ENCODE data around the gene TBC1D22A. TPM values are rescaled to one million over a fixed set of nuclear protein-coding genes. Genes with fewer than 3 reads are reported as not detected.

The TBC1D22A gene
- total and polyA plus RNA-seq, 9 of the 15 experiments (the other 6 are each of a cell fraction or from before 2014, with no cell fraction given): 0.20 to 11.5 (median 5.2) TPM

- H3K79me2 ChIP-seq (ENCODE audit: control insufficient read depth, insufficient read depth, low read length): no peaks in the 10 kb centered on the region
- WGBS (ENCODE audit: insufficient coverage, low coverage, missing lambda C conversion rate): 74% methylated on average over 6 of the region's 9 CpGs
- no peaks in the 10 kb centered on the region for H3K9me3 ChIP-seq (replicated peaks; ENCODE audit: control insufficient read depth, insufficient read depth, low read depth, low read length)
- intact Hi-C loops (cut with micrococcal nuclease): no loop called here
- CTCF ChIA-PET (ENCODE audit: low intra/inter-chr PET ratio): no interaction called here
- H3K36me3 ChIP-seq (ENCODE audit: control insufficient read depth, insufficient read depth, low read length): no peaks in the 10 kb centered on the region
- no peak overlapping the region for H3K4me3 ChIP-seq
- DNase-seq (ENCODE audit: extremely low read depth in 1 of 4, low spot score in 3 of 4) (no peak), ATAC-seq (no peak), FAIRE-seq (no peak)
- no peaks in the 10 kb centered on the region for H4K20me1 ChIP-seq (replicated peaks; ENCODE audit: control insufficient read depth, insufficient read depth, low read length)
- H2AFZ ChIP-seq (ENCODE audit: low read depth, low read length): no peak overlapping the region
- H3K4me2 ChIP-seq (ENCODE audit: insufficient read depth, low read length): no peak overlapping the region
- no peaks in the 10 kb centered on the region for H3K9me1 ChIP-seq (ENCODE audit: control insufficient read depth, insufficient read depth, low read length)
- H3K9ac ChIP-seq (ENCODE audit: insufficient read depth in 1 of 2, low read depth in 2 of 2, low read length in 2 of 2): no peak overlapping the region
- BruUV-seq (replicated peaks): no TSS peak
- TF ChIP-seq TFE3 (CRISPR knock-in tag; IDR thresholded peaks at IDR 0.05) (no peak), ELF2 (CRISPR knock-in tag; IDR thresholded peaks at IDR 0.05) (no peak)
- H3K4me1 ChIP-seq (replicated peaks in 1 of 2; ENCODE audit: control insufficient read depth in 2 of 2, insufficient read depth in 2 of 2, low read length in 2 of 2): peaks cover 0 to 6% of the 10 kb centered on the region in 2 experiments; a peak in 3 of 5 replicates
- POLR2A ChIA-PET: interaction anchor here (0.6 kb wide), 2 partner anchors 89 to 282 kb away, joined by 3 to 4 read pairs; partner anchors contain the start of gene TBC1D22A
- H3K27me3 ChIP-seq (ENCODE audit: control insufficient read depth in 2 of 2, insufficient read depth in 2 of 2, low read length in 2 of 2): no peaks in the 10 kb centered on the region
- no peak overlapping the region for H3K27ac ChIP-seq (ENCODE audit: extremely low read depth, low read depth, low read length)
- in situ Hi-C loops (cut with MboI): no loop called here
Observed at GRCh38 chr22:46851941-46852340, 89.5 kb downstream of the TBC1D22A start.

GRCh38 chr22:46852771-46853170 is 90.3 kb downstream of the TBC1D22A start:
- POLR2A ChIA-PET: no interaction called here
- no peak overlapping the region for H3K27ac ChIP-seq (ENCODE audit: extremely low read depth, low read depth, low read length)
- ATAC-seq (no peak), FAIRE-seq (no peak), DNase-seq (ENCODE audit: extremely low read depth in 1 of 4, low spot score in 3 of 4) (no peak)
- no peak overlapping the region for H3K9ac ChIP-seq (ENCODE audit: insufficient read depth in 1 of 2, low read depth in 2 of 2, low read length in 2 of 2)
- intact Hi-C loops (cut with micrococcal nuclease): no loop called here
- no peak overlapping the region for H3K4me2 ChIP-seq (ENCODE audit: insufficient read depth, low read length)
- no peaks in the 10 kb centered on the region for H3K9me1 ChIP-seq (ENCODE audit: control insufficient read depth, insufficient read depth, low read length)
- H3K27me3 ChIP-seq (ENCODE audit: control insufficient read depth in 2 of 2, insufficient read depth in 2 of 2, low read length in 2 of 2): no peaks in the 10 kb centered on the region
- no peak overlapping the region for H3K4me3 ChIP-seq
- no TSS peak for BruUV-seq (replicated peaks)
- in situ Hi-C loops (cut with MboI): no loop called here
- CTCF ChIA-PET (ENCODE audit: low intra/inter-chr PET ratio): no interaction called here
- no peaks in the 10 kb centered on the region for H3K36me3 ChIP-seq (ENCODE audit: control insufficient read depth, insufficient read depth, low read length)
- no peaks in the 10 kb centered on the region for H3K79me2 ChIP-seq (ENCODE audit: control insufficient read depth, insufficient read depth, low read length)
- H4K20me1 ChIP-seq (replicated peaks; ENCODE audit: control insufficient read depth, insufficient read depth, low read length): no peaks in the 10 kb centered on the region
- no peaks in the 10 kb centered on the region for H3K9me3 ChIP-seq (replicated peaks; ENCODE audit: control insufficient read depth, insufficient read depth, low read depth, low read length)
- no peak overlapping the region for H2AFZ ChIP-seq (ENCODE audit: low read depth, low read length)
- WGBS (ENCODE audit: insufficient coverage, low coverage, missing lambda C conversion rate): 86% methylated on average over 6 of the region's 14 CpGs
- peaks cover 0 to 6% of the 10 kb centered on the region in 2 experiments; a peak in 3 of 5 replicates for H3K4me1 ChIP-seq (replicated peaks in 1 of 2; ENCODE audit: control insufficient read depth in 2 of 2, insufficient read depth in 2 of 2, low read length in 2 of 2)
- TF ChIP-seq HSF4 (CRISPR knock-in tag; IDR thresholded peaks at IDR 0.05; ENCODE audit: borderline replicate concordance) (no peak), ZHX1 (conservative IDR thresholded peaks at IDR 0.05; ENCODE audit: low read length) (no peak), OTX1 (CRISPR knock-in tag; IDR thresholded peaks at IDR 0.05) (no peak), POLR2A (conservative IDR thresholded peaks at IDR 0.05) (no peak), HNRNPLL (IDR thresholded peaks at IDR 0.05; ENCODE audit: low read depth, low read length, poor library complexity, severe bottlenecking) (no peak), BRCA1 (IDR thresholded peaks at IDR 0.05) (no peak), BRCA1 (CRISPR knock-in tag; IDR thresholded peaks at IDR 0.05) (no peak), CEBPB (tag; IDR thresholded peaks at IDR 0.05) (no peak), ZNF76 (CRISPR knock-in tag; IDR thresholded peaks at IDR 0.05; ENCODE audit: borderline replicate concordance) (no peak), DDX20 (tag; IDR thresholded peaks at IDR 0.05; ENCODE audit: low read depth) (no peak), ZNF212 (CRISPR knock-in tag; IDR thresholded peaks at IDR 0.05) (no peak), ZNF444 (CRISPR knock-in tag; IDR thresholded peaks at IDR 0.05) (no peak), MCM2 (IDR thresholded peaks at IDR 0.05; ENCODE audit: low read depth) (no peak)

Data from K562 (cell line).